ENCODE data around the gene LRIG1.

LRIG1 gene

DNA sequence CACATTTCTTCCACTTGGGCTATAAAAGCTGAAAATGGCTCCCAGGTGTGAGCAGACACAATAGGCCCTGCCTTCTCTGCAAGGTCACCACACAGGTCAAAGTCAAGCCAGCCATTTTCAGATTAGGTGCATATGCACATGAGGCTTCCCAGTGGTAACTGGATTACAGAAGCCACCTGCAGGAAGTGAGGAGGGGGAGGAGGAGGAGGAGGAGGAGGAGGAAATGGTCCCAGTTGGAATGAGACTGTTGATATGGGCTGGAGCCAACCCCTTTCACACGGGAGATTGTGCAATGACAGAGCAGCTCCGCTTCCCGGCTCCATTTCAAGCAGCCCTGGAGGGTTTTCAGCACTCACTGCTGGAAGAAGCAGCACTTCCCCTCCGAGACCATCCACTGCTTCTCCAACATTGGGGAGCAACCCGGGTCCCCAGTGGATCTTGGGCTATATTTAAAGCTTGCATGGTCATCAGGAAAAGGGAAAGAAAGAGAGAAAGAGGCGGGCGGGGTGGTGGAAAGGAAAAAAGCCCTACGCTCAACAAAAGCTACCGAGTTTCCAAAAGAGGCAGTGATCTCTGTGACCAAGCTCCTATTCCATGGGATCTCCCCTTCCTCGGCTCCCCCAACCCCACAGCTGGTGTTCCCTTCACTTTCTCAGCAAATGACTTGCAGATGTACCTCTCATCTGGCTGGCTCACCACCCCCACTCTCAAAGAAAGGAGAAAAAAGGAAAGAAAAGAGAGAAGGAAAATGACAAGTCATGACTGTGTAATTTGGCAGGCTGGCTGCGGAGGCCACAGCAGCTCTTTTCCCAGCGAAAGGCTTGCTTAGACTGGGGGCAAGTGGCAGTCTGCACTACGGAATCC lies 58.3 kb downstream of the LRIG1 start:
- peak overlapping the region; percentile 45 for H3K4me3 ChIP-seq (ENCODE audit: low read length)
- peak; percentile 80 for DNase-seq (ENCODE audit: low read depth)
- TF ChIP-seq, protein P1, sequence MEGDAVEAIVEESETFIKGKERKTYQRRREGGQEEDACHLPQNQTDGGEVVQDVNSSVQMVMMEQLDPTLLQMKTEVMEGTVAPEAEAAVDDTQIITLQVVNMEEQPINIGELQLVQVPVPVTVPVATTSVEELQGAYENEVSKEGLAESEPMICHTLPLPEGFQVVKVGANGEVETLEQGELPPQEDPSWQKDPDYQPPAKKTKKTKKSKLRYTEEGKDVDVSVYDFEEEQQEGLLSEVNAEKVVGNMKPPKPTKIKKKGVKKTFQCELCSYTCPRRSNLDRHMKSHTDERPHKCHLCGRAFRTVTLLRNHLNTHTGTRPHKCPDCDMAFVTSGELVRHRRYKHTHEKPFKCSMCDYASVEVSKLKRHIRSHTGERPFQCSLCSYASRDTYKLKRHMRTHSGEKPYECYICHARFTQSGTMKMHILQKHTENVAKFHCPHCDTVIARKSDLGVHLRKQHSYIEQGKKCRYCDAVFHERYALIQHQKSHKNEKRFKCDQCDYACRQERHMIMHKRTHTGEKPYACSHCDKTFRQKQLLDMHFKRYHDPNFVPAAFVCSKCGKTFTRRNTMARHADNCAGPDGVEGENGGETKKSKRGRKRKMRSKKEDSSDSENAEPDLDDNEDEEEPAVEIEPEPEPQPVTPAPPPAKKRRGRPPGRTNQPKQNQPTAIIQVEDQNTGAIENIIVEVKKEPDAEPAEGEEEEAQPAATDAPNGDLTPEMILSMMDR (conservative IDR thresholded peaks at IDR 0.05; ENCODE audit: low read length) = no peak; the same call in 1 of the 2 replicates

DNA sequence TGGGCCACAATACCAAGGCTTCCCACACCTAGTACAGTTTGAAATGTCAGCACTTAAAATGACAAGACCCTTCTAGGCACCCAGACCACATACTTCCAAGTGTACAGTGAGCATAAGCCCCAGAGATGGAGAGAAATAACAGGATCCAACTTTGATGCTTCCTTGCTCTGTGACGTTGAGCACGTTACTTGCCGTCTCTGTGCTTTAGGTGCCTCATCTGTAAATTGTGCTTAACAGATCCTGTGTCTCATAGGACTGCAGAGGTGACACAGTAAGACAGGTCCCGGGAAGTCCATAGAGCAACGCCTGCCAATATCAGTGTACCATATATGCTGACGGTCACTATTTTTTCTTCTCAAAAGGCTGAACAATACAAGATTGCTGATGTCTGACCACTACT lies 59.1 kb downstream of the LRIG1 start:
- TF ChIP-seq, protein P1 (conservative IDR thresholded peaks at IDR 0.05; ENCODE audit: low read length) = no peak
- no peak for DNase-seq (ENCODE audit: low read depth)
- H3K4me3 ChIP-seq (ENCODE audit: low read length) = no peak overlapping the region

- no peak overlapping the region for H3K4me3 ChIP-seq (ENCODE audit: low read length)
- peak; percentile 72 for DNase-seq (ENCODE audit: low read depth)
- TF ChIP-seq, protein P1 (conservative IDR thresholded peaks at IDR 0.05; ENCODE audit: low read length) = no peak
Measured at GRCh38 chr3:66441129-66441528, 59.7 kb downstream of the LRIG1 start.

GRCh38 chr3:66439666-66440344 lies 61.0 kb downstream of the LRIG1 start:
- TF ChIP-seq, protein P1 (conservative IDR thresholded peaks at IDR 0.05; ENCODE audit: low read length) = no peak
- no peak for DNase-seq (ENCODE audit: low read depth)
- no peak overlapping the region for H3K4me3 ChIP-seq (ENCODE audit: low read length)

GRCh38 chr3:66438046-66438445 lies 62.8 kb downstream of the LRIG1 start:
- DNase-seq (ENCODE audit: low read depth) = no peak
- no peak overlapping the region for H3K4me3 ChIP-seq (ENCODE audit: low read length)
- TF ChIP-seq, protein P1 (conservative IDR thresholded peaks at IDR 0.05; ENCODE audit: low read length) = no peak

DNA sequence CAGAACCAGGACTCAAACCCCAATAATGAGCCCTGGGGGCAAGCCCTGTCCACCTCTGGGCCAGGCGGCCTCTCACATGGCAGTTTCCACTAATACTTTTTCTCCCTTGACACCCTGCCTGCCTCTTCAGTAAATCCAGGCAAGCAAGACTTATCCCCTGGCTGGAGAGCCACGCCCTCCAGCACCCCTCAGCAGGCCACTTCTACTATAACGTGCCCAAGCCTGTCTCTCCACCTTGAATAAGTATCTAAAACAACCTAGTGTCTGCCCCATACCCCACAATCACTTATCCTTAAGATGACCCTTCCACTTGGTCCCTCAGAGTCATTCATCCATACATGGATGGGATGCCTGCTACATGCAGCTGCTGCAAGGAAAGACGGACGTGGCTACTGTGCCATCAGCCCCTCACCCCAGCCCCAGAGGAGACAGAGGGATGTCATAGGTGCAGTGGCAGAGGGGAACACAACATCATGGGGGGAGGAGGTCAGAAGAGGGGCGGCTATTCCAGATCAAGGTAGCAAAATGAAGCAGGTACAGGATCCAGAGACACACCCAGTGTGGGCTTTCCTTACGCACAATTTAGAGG lies 63.4 kb downstream of the LRIG1 start:
- TF ChIP-seq, protein P1 (conservative IDR thresholded peaks at IDR 0.05; ENCODE audit: low read length) = no peak
- DNase-seq (ENCODE audit: low read depth) = no peak
- no peak overlapping the region for H3K4me3 ChIP-seq (ENCODE audit: low read length)
